Measurements from ENCODE around the gene ACP4. TPM values are rescaled to one million over a fixed set of nuclear protein-coding genes. Genes with fewer than 3 reads are reported as not detected.
"Not testable (repeated sequence)": the region's sequence is repeated elsewhere in the genome, so short reads cannot be mapped to it uniquely, and the experiment has no call there.

Gene ACP4
- polyA plus RNA-seq, 3 donors, result not detected

GRCh38 chr19:50773454-50773853, 16.8 kb upstream of the ACP4 start:
- intact Hi-C loops (cut with micrococcal nuclease); H4K20me1 ChIP-seq (ENCODE audit: insufficient read depth, low read length); DNase-seq; H3K36me3 Mint-ChIP-seq; H3K4me2 ChIP-seq (replicated peaks; ENCODE audit: extremely low read depth, low read length, poor library complexity, severe bottlenecking); H3K4me3 ChIP-seq (replicated peaks in 1 of 3; ENCODE audit: low read depth in 2 of 3, low read length in 3 of 3); H3K4me3 Mint-ChIP-seq; H2AFZ ChIP-seq (ENCODE audit: insufficient read depth, low read depth, low read length, poor library complexity, severe bottlenecking); H3K4me1 Mint-ChIP-seq; H3K9ac ChIP-seq (ENCODE audit: insufficient read depth, low read length, poor library complexity, severe bottlenecking); H3K9me3 ChIP-seq (replicated peaks in 1 of 2; ENCODE audit: control insufficient read depth in 1 of 2, insufficient read depth in 1 of 2, low read length in 2 of 2); H3K4me1 ChIP-seq (ENCODE audit: control insufficient read depth in 1 of 2, insufficient read depth in 2 of 2, low read length in 2 of 2); H3K79me2 ChIP-seq (ENCODE audit: insufficient read depth, low read length); H3K36me3 ChIP-seq (replicated peaks in 1 of 2; ENCODE audit: control insufficient read depth in 1 of 2, insufficient read depth in 2 of 2, low read length in 2 of 2); H3K27ac Mint-ChIP-seq; H3K27ac ChIP-seq (ENCODE audit: low read depth in 1 of 2, low read length in 2 of 2): not testable (repeated sequence)
- H3K27me3 ChIP-seq (ENCODE audit: control insufficient read depth in 2 of 2, insufficient read depth in 2 of 2, low read length in 2 of 2), result peaks cover 4 to 19% of the 10 kb centered on the region in 2 donors
- Mint-ChIP-seq H3K9me3 (peaks cover 3 to 18% (median 11%) of the 10 kb centered on the region in 7 donors), H3K27me3 (ENCODE audit: low read depth in 3 of 3) (peaks cover 26 to 36% (median 33%) of the 10 kb centered on the region in 3 donors)
- no CpG with 5 or more reads among the region's 7 CpGs for WGBS (ENCODE audit: insufficient coverage)

GRCh38 chr19:50776131-50776530, 14.1 kb upstream of the ACP4 start:
- H3K9me3 Mint-ChIP-seq, result peaks cover 3 to 22% (median 11%) of the 10 kb centered on the region in 7 donors
- no peak overlapping the region for H3K4me3 Mint-ChIP-seq
- H3K4me1 Mint-ChIP-seq, result peaks cover 9% of the 10 kb centered on the region
- Histone ChIP-seq H3K36me3 (replicated peaks in 1 of 2; ENCODE audit: control insufficient read depth in 1 of 2, insufficient read depth in 2 of 2, low read length in 2 of 2) (no peaks in the 10 kb centered on the region), H3K9me3 (replicated peaks in 1 of 2; ENCODE audit: control insufficient read depth in 1 of 2, insufficient read depth in 1 of 2, low read length in 2 of 2) (peaks cover 6 to 9% of the 10 kb centered on the region in 2 donors), H3K9ac (ENCODE audit: insufficient read depth, low read length, poor library complexity, severe bottlenecking) (no peak overlapping the region), H2AFZ (ENCODE audit: insufficient read depth, low read depth, low read length, poor library complexity, severe bottlenecking) (no peak overlapping the region), H3K4me1 (ENCODE audit: control insufficient read depth in 1 of 2, insufficient read depth in 2 of 2, low read length in 2 of 2) (no peaks in the 10 kb centered on the region), H3K27ac (ENCODE audit: low read depth in 1 of 2, low read length in 2 of 2) (no peak overlapping the region), H3K27me3 (ENCODE audit: control insufficient read depth in 2 of 2, insufficient read depth in 2 of 2, low read length in 2 of 2) (peaks cover 15 to 45% of the 10 kb centered on the region in 2 donors), H4K20me1 (ENCODE audit: insufficient read depth, low read length) (no peaks in the 10 kb centered on the region), H3K4me3 (replicated peaks in 1 of 3; ENCODE audit: low read depth in 2 of 3, low read length in 3 of 3) (no peak overlapping the region), H3K4me2 (replicated peaks; ENCODE audit: extremely low read depth, low read length, poor library complexity, severe bottlenecking) (no peak overlapping the region), H3K79me2 (ENCODE audit: insufficient read depth, low read length) (no peaks in the 10 kb centered on the region)
- TF ChIP-seq CTCF (IDR thresholded peaks at IDR 0.05), result no peak
- intact Hi-C loops (cut with micrococcal nuclease), result no loop called here
- no peak for DNase-seq
- no peaks in the 10 kb centered on the region for H3K36me3 Mint-ChIP-seq
- peaks cover 52 to 63% (median 59%) of the 10 kb centered on the region in 3 donors for H3K27me3 Mint-ChIP-seq (ENCODE audit: low read depth in 3 of 3)
- WGBS (ENCODE audit: insufficient coverage), result 96% methylated on average over 3 of the region's 5 CpGs
- no peak overlapping the region for H3K27ac Mint-ChIP-seq

Data from CD14-positive monocyte (primary cell).